Measurements from ENCODE around the gene ANAPC16.

DNA sequence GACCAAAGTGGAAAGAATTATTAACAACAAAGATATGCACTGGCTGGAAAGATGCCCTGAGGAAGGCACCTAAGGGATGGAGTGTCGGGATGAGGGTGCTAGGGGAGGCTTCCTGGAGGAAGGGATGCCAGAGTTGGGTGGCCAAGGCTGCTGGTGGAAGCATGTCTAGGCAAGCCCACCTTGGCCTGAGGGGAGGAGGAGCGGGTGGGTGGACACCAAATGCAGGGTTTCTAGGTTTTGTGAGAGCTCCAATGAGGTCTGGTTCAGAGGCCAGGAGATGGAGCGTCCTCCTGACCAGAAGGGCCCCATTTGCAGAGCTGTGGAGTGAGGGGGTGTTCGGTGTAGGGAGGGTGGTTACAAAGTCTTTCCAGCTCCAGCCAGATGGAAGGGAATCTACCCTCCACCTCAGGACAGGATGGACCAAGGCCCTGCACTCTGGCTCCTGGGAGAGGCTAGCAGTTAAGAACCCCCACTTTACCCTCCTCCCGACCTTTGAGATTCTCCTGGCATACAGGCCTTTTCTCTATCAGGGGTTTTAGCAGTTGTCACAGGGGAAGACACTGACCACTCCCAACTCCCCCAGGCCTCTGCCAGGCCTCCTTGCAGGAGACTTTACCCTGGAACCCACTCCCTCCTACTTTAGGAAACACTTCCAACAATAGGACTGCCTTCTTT is 54.9 kb downstream of the ANAPC16 start:
- TF ChIP-seq, protein P1, sequence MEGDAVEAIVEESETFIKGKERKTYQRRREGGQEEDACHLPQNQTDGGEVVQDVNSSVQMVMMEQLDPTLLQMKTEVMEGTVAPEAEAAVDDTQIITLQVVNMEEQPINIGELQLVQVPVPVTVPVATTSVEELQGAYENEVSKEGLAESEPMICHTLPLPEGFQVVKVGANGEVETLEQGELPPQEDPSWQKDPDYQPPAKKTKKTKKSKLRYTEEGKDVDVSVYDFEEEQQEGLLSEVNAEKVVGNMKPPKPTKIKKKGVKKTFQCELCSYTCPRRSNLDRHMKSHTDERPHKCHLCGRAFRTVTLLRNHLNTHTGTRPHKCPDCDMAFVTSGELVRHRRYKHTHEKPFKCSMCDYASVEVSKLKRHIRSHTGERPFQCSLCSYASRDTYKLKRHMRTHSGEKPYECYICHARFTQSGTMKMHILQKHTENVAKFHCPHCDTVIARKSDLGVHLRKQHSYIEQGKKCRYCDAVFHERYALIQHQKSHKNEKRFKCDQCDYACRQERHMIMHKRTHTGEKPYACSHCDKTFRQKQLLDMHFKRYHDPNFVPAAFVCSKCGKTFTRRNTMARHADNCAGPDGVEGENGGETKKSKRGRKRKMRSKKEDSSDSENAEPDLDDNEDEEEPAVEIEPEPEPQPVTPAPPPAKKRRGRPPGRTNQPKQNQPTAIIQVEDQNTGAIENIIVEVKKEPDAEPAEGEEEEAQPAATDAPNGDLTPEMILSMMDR (IDR thresholded peaks at IDR 0.05), result no peak
- TF ChIP-seq POLR2A (IDR thresholded peaks at IDR 0.05), result no peak
